Mesodermal cell (in vitro differentiated cells): Measurements from ENCODE around the gene CDRT15.
"Not testable (repeated sequence)": the region's sequence is repeated elsewhere in the genome, so short reads cannot be mapped to it uniquely, and the experiment has no call there.

Experiments used
- H3K27ac ChIP-seq: 2 replicates; pipeline ENCODE4 v1.7.0; 2013; ENCODE audit warnings: mild to moderate bottlenecking, low read depth, low read length, moderate library complexity; ENCODE audit not compliant: severe bottlenecking
- H3K36me3 ChIP-seq: 2 replicates; pipeline ENCODE4 v1.7.1; 2013; ENCODE audit warnings: mild to moderate bottlenecking, low read length, moderate library complexity; ENCODE audit not compliant: control insufficient read depth, insufficient read depth
- H3K4me1 ChIP-seq: one replicate; pipeline ENCODE4 v1.7.1; 2013; ENCODE audit warnings: mild to moderate bottlenecking, low read length; ENCODE audit not compliant: insufficient read depth, control insufficient read depth, poor library complexity, severe bottlenecking
- H3K4me3 ChIP-seq: 2 replicates; pipeline ENCODE4 v1.7.0; 2013; ENCODE audit warnings: low read length, control low read depth, mild to moderate bottlenecking; ENCODE audit not compliant: insufficient read depth, poor library complexity, severe bottlenecking; ENCODE audit errors: extremely low read depth
- H3K9me3 ChIP-seq: 2 replicates; pipeline ENCODE4 v1.7.1; 2013; ENCODE audit warnings: mild to moderate bottlenecking, low read length, moderate library complexity; ENCODE audit not compliant: control insufficient read depth
- WGBS, 2 experiments: methylation state at CpG; one replicate each; pipeline ENCODE4 v1.1.5; 2013; ENCODE audit warnings: missing lambda C conversion rate in 2 of 2; ENCODE audit not compliant: insufficient coverage in 2 of 2; 5-methylcytosine and 5-hydroxymethylcytosine counted together

CDRT15 gene

GRCh38 chr17:14236032-14236431, 630 bp downstream of the CDRT15 start:
- not testable (repeated sequence) for H3K4me3 ChIP-seq, H3K27ac ChIP-seq, H3K36me3 ChIP-seq, H3K9me3 ChIP-seq, H3K4me1 ChIP-seq
- 60 to 100% methylated on average over 1 of the region's 9 CpGs for WGBS, 2 experiments

DNA sequence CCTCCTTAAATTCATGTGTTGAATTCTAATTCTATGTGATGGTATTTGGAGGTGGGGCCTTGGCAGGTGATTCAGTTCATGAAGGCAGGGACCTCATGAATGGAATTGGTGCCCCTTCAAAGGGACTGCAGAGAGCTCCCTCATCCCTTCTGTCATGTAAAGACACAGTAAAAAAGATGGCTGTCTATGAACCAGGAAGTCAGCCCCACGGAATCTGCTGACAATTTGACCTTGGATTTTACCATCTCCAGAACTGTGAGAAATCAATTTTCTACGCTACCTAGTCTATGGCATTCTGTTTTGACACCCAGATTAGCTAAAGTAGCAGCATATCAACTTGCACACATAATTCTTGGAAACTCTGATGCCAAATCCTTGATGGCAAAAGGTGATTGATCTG, 1.6 kb downstream of the CDRT15 start:
- no CpG with 5 or more reads among the region's 2 CpGs for WGBS, 2 experiments
- H3K9me3 ChIP-seq, H3K27ac ChIP-seq, H3K36me3 ChIP-seq, H3K4me3 ChIP-seq, H3K4me1 ChIP-seq: not testable (repeated sequence)

DNA sequence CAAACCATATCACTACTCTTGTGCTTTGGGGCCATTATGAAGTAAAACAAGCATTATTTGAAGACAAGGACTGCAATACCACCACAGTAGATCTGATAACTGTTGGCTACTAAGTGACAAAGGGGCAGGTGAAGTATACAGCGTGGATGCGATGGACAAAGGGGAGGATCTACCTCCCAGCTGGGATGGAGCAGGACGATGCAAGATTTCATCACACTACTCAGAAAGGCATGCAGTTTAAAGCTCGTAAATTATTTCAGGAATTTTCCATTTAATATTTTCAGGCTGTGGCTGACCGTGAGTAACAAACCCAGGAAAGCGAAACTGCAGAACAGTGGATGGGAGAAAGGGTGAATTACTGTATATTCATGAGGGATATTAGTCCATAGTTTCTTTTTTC, 5.5 kb downstream of the CDRT15 start:
- not testable (repeated sequence) for H3K9me3 ChIP-seq, H3K4me1 ChIP-seq, H3K36me3 ChIP-seq, H3K27ac ChIP-seq, H3K4me3 ChIP-seq
- WGBS, 2 experiments, result 80% methylated on average over 1 of the region's 6 CpGs; no CpG with 5 or more reads in 1 of the 2 experiments

GRCh38 chr17:14228903-14229302, 7.8 kb downstream of the CDRT15 start:
- Histone ChIP-seq H3K4me3 (no peak overlapping the region), H3K27ac (no peak overlapping the region), H3K4me1 (peaks cover 3% of the 10 kb centered on the region), H3K9me3 (no peaks in the 10 kb centered on the region), H3K36me3 (no peaks in the 10 kb centered on the region)
- WGBS, 2 experiments, result 61 to 87% methylated on average over 2 of the region's 4 CpGs

- no peaks in the 10 kb centered on the region for H3K36me3 ChIP-seq
- no peaks in the 10 kb centered on the region for H3K9me3 ChIP-seq
- WGBS, 2 experiments, result 91 to 93% methylated on average over 6 to 7 of the region's 7 CpGs
- no peak overlapping the region for H3K27ac ChIP-seq
- peaks cover 3% of the 10 kb centered on the region for H3K4me1 ChIP-seq
- H3K4me3 ChIP-seq, result no peak overlapping the region
These were observed 9.6 kb downstream of the CDRT15 start for GRCh38 chr17:14227052-14227451.

GRCh38 chr17:14225254-14225980, 11.2 kb downstream of the CDRT15 start:
- Histone ChIP-seq H3K36me3 (no peaks in the 10 kb centered on the region), H3K27ac (no peak overlapping the region), H3K9me3 (no peaks in the 10 kb centered on the region), H3K4me3 (no peak overlapping the region), H3K4me1 (peaks cover 3% of the 10 kb centered on the region)
- 88 to 97% methylated on average over 6 of the region's 10 CpGs for WGBS, 2 experiments

- H3K4me1 ChIP-seq, result no peaks in the 10 kb centered on the region
- no peak overlapping the region for H3K4me3 ChIP-seq
- H3K27ac ChIP-seq, result no peak overlapping the region
- H3K9me3 ChIP-seq, result no peaks in the 10 kb centered on the region
- H3K36me3 ChIP-seq, result no peaks in the 10 kb centered on the region
- WGBS, 2 experiments, result 93 to 95% methylated on average over 4 of the region's 4 CpGs
These were observed 14.1 kb downstream of the CDRT15 start for GRCh38 chr17:14222611-14223010.

DNA sequence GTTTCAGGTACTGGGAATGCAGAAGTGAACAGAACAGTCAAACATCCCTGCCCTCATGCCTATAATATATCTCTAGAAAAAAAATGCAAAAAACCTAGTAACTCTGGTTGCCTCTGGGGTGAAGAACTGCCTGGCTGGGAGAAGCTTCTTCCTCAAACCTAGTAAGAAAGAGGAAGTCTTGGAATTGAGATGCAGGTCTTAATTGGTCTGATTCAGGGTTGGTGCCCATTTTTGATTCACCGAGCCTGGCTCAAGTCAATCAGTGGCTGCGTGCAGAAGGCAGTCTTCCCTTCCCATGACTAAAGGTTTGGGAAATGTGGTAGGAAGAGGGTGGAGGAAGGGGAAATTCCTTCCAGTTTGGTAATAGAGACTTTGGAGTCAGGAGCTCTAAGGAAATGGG, 22.4 kb downstream of the CDRT15 start:
- H3K27ac ChIP-seq, result no peak overlapping the region
- H3K36me3 ChIP-seq, result no peaks in the 10 kb centered on the region
- H3K4me3 ChIP-seq, result no peak overlapping the region
- no peaks in the 10 kb centered on the region for H3K4me1 ChIP-seq
- 75 to 94% methylated on average over 2 of the region's 2 CpGs for WGBS, 2 experiments
- peaks cover 11% of the 10 kb centered on the region for H3K9me3 ChIP-seq

- WGBS, 2 experiments, result 96 to 98% methylated on average over 5 to 11 of the region's 12 CpGs
- Histone ChIP-seq H3K36me3 (peaks cover 5% of the 10 kb centered on the region), H3K9me3 (peaks cover 11% of the 10 kb centered on the region), H3K4me1 (no peaks in the 10 kb centered on the region), H3K27ac (no peak overlapping the region), H3K4me3 (no peak overlapping the region)
These were observed 24.3 kb downstream of the CDRT15 start for GRCh38 chr17:14212401-14212800.

- no peak overlapping the region for H3K4me3 ChIP-seq
- 94 to 95% methylated on average over 12 to 13 of the region's 17 CpGs for WGBS, 2 experiments
- H3K36me3 ChIP-seq, result peaks cover 8% of the 10 kb centered on the region
- no peaks in the 10 kb centered on the region for H3K4me1 ChIP-seq
- no peak overlapping the region for H3K27ac ChIP-seq
- H3K9me3 ChIP-seq, result peaks cover 11% of the 10 kb centered on the region
These were observed 24.9 kb downstream of the CDRT15 start for GRCh38 chr17:14211801-14212200.

DNA sequence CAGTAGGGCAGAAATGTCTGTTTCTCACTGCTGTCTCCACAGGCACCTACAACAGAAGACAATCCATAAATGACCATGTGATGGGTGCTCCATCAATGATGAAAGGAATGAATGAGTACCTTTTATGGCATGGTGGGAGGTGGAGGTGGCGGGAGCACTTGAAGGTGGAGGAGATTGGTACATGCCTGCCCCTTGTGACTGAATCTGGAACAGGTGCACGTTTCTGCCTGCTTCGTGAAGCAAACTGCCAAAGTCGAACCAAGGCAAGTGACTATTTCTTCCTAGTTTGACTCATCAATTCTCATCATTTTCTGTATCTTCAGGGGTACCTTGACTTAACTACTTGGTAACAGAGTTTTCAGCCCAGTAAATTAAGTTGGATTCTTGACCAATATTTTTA, 25.4 kb downstream of the CDRT15 start:
- Histone ChIP-seq H3K36me3 (peaks cover 8% of the 10 kb centered on the region), H3K9me3 (peaks cover 11% of the 10 kb centered on the region), H3K27ac (no peak overlapping the region), H3K4me1 (no peaks in the 10 kb centered on the region), H3K4me3 (no peak overlapping the region)
- 97 to 100% methylated on average over 3 to 4 of the region's 4 CpGs for WGBS, 2 experiments
